Measurements from ENCODE around the gene ZBED4. TPM values are rescaled to one million over a fixed set of nuclear protein-coding genes. Genes with fewer than 3 reads are reported as not detected.

Gene ZBED4
- total and polyA plus RNA-seq, 2 of the 13 experiments (the other 11 are each of a cell fraction or from before 2014, with no cell fraction given): 5.4 to 9.6 TPM

DNA sequence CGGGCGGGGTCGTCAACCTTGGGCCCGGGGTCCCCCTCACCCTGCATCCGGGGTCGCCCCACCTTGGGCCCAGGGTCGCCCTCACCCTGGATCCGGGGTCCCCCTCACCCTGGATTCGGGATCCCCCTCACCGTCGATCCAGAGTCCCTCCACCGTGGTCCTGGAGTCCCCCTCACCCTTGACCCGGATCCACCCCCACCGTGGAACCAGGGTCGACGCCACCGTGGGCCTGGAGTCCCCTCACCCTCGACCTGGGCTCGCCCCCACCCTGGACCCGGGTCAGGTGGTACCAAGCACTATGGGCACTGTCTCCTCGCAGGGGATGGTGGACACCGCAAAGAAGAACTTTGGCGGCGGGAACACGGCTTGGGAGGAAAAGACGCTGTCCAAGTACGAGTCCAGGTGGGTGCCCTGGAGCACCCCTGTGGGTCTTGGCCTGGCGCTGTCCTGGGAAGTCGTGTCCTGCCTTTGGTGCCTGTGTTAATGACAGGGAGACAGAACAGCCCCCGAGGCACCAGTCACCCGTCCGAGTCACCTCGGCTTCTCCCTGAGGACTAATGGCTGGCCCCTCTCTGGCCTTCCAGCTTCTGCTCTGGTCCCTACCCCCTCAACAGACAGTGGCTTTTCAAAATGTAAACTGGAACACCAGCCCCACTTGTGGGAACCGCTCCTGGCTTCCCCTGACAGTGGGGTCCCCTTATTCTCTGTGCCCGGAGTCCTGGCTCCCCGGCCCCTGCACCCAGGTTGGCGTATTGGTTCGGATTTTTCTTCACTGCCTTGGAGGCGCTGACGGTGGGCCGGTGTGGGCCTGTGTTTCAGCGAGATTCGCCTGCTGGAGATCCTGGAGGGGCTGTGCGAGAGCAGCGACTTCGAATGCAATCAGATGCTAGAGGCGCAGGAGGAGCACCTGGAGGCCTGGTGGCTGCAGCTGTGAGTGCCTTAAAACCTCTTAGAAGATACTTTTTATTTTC, 65.6 kb downstream of the ZBED4 start:
- peak overlapping the region; percentile 68 to 83 (median 79) for H3K4me3 ChIP-seq (replicated peaks in 1 of 3; ENCODE audit: insufficient read depth in 1 of 3, low read depth in 2 of 3, low read length in 3 of 3)
- FAIRE-seq (no peak), ATAC-seq (no peak), DNase-seq (ENCODE audit: low spot score) (no peak)
- 76% methylated on average over 18 of the region's 47 CpGs for WGBS (ENCODE audit: low lambda C conversion rate)
- peak overlapping the region; percentile 82 for H3K9ac ChIP-seq (ENCODE audit: insufficient read depth, low read depth, low read length)
- H3K4me1 ChIP-seq (ENCODE audit: insufficient read depth, low read length): peaks cover 26% of the 10 kb centered on the region
- intact Hi-C loops (cut with micrococcal nuclease; ENCODE audit: unreplicated experiment) (loop anchor here (1.0 to 2.0 kb wide), 3 partner anchors 50 to 152 kb away; partner anchors contain the start of gene ZBED4), in situ Hi-C loops (cut with HindIII; ENCODE audit: extremely low pct_ligation_motif_present, low pct_unique_long_range_greater_than_20kb) (no loop called here)
- ChIA-PET POLR2A (interaction anchor here (1.1 to 2.1 kb wide), 4 partner anchors 30 to 51 kb away, joined by 3 to 6 read pairs (median 4); no protein-coding TSS in a partner anchor), CTCF (ENCODE audit: low intra/inter-chr PET ratio, low total read pairs) (no interaction called here)
- BruUV-seq (replicated peaks): TSS peak; percentile 55
- H3K27ac ChIP-seq (ENCODE audit: extremely low read length, insufficient read depth, low read length): no peak overlapping the region
- peaks cover 10% of the 10 kb centered on the region for H3K79me2 ChIP-seq (ENCODE audit: insufficient read depth, low read length)
- H3K4me2 ChIP-seq (ENCODE audit: low read depth, low read length): peak overlapping the region; percentile 93
- no peaks in the 10 kb centered on the region for H4K20me1 ChIP-seq (ENCODE audit: insufficient read depth, low read length)
- H2AFZ ChIP-seq (ENCODE audit: low read length): no peak overlapping the region
- no peaks in the 10 kb centered on the region for H3K27me3 ChIP-seq (ENCODE audit: control insufficient read depth in 1 of 2, insufficient read depth in 2 of 2, low read length in 2 of 2)
- no peaks in the 10 kb centered on the region for H3K9me3 ChIP-seq (ENCODE audit: low read length)
- peaks cover 0 to 10% of the 10 kb centered on the region in 2 experiments; a peak in 3 of 5 replicates for H3K36me3 ChIP-seq (replicated peaks in 1 of 2; ENCODE audit: control insufficient read depth in 1 of 2, insufficient read depth in 2 of 2, low read length in 2 of 2)
- TF ChIP-seq GABPB1 (CRISPR knock-in tag; IDR thresholded peaks at IDR 0.05) (peak; percentile 45; the same call in 1 of the 2 replicates), NRL (CRISPR knock-in tag; IDR thresholded peaks at IDR 0.05; ENCODE audit: borderline replicate concordance) (peak; percentile 79), EHMT2 (IDR thresholded peaks at IDR 0.05; ENCODE audit: borderline replicate concordance, low read depth, low read length) (no peak), DMAP1 (CRISPR knock-in tag; IDR thresholded peaks at IDR 0.05) (no peak), GATAD1 (CRISPR knock-in tag; IDR thresholded peaks at IDR 0.05) (no peak), ZNF224 (CRISPR knock-in tag; IDR thresholded peaks at IDR 0.05) (0 out of 2 replicates have a peak, but pooled peaks have one; percentile 17), MIXL1 (CRISPR knock-in tag; IDR thresholded peaks at IDR 0.05) (no peak), TBP (CRISPR knock-in tag; IDR thresholded peaks at IDR 0.05) (no peak), ZNF296 (CRISPR knock-in tag; conservative IDR thresholded peaks at IDR 0.05) (0 out of 2 replicates have a peak, but pooled peaks have one; percentile 36)
- TF ChIP-seq, protein P1, sequence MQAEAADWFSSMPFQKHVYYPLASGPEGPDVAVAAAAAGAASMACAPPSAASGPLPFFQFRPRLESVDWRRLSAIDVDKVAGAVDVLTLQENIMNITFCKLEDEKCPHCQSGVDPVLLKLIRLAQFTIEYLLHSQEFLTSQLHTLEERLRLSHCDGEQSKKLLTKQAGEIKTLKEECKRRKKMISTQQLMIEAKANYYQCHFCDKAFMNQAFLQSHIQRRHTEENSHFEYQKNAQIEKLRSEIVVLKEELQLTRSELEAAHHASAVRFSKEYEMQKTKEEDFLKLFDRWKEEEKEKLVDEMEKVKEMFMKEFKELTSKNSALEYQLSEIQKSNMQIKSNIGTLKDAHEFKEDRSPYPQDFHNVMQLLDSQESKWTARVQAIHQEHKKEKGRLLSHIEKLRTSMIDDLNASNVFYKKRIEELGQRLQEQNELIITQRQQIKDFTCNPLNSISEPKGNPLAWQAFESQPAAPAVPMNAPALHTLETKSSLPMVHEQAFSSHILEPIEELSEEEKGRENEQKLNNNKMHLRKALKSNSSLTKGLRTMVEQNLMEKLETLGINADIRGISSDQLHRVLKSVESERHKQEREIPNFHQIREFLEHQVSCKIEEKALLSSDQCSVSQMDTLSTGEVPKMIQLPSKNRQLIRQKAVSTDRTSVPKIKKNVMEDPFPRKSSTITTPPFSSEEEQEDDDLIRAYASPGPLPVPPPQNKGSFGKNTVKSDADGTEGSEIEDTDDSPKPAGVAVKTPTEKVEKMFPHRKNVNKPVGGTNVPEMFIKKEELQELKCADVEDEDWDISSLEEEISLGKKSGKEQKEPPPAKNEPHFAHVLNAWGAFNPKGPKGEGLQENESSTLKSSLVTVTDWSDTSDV (CRISPR knock-in tag; IDR thresholded peaks at IDR 0.05): 0 out of 2 replicates have a peak, but pooled peaks have one; percentile 43
- TF ChIP-seq, protein P2, sequence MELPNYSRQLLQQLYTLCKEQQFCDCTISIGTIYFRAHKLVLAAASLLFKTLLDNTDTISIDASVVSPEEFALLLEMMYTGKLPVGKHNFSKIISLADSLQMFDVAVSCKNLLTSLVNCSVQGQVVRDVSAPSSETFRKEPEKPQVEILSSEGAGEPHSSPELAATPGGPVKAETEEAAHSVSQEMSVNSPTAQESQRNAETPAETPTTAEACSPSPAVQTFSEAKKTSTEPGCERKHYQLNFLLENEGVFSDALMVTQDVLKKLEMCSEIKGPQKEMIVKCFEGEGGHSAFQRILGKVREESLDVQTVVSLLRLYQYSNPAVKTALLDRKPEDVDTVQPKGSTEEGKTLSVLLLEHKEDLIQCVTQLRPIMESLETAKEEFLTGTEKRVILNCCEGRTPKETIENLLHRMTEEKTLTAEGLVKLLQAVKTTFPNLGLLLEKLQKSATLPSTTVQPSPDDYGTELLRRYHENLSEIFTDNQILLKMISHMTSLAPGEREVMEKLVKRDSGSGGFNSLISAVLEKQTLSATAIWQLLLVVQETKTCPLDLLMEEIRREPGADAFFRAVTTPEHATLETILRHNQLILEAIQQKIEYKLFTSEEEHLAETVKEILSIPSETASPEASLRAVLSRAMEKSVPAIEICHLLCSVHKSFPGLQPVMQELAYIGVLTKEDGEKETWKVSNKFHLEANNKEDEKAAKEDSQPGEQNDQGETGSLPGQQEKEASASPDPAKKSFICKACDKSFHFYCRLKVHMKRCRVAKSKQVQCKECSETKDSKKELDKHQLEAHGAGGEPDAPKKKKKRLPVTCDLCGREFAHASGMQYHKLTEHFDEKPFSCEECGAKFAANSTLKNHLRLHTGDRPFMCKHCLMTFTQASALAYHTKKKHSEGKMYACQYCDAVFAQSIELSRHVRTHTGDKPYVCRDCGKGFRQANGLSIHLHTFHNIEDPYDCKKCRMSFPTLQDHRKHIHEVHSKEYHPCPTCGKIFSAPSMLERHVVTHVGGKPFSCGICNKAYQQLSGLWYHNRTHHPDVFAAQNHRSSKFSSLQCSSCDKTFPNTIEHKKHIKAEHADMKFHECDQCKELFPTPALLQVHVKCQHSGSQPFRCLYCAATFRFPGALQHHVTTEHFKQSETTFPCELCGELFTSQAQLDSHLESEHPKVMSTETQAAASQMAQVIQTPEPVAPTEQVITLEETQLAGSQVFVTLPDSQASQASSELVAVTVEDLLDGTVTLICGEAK (IDR thresholded peaks at IDR 0.05): no peak
- TF ChIP-seq, protein P2 (CRISPR knock-in tag; IDR thresholded peaks at IDR 0.05): 0 out of 2 replicates have a peak, but pooled peaks have one; percentile 30

All from HepG2 (cell line).